HG03575 (cell line): Measurements from ENCODE around the gene INTS7.
A peak's percentile ranks its signal among the peaks of the same experiment; 100 is the strongest.
"Not testable (repeated sequence)": the region's sequence is repeated elsewhere in the genome, so short reads cannot be mapped to it uniquely, and the experiment has no call there.

Source experiments
- ATAC-seq: cut with Tn5 transposase; IDR thresholded peaks from one replicate; pipeline ENCODE4 v1.9.1; 2021; ENCODE audit not compliant: unreplicated experiment, insufficient number of reproducible peaks, low FRiP score; ENCODE audit errors: extremely low read depth

INTS7 gene

DNA sequence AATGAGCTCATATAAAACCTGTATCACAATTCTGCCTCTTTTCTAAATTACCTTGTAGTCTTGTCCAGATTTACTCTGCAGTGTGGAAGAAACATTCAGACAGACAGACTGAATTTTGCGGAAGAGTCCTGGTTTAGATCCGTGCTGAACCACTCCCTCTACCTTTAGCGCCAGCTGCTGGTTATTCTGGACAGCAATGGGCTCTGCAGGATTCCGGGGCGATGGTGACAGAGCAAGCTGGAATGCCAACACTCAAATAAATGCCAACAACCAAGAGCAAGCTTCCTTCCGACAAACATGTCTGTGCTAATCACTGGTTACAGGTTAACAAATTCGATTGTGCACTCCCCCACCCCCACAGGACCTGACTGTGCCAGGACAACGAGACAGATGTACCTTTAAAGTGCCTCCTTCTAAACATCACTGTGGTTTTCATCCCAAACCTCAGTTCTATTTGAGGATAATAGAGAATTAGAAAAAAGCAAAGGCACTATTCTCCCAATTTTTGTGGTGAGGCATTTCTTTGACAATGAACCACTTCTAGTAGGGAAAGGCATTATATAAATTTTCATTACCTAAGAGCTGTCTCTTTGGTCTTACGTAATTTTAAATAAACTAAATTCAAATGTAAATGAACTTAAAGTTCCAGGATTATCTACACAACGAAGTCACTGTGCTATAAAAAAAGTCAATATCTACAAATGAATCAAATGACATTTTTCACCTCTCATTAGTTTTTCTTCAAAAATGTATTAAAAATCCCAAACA is 90.4 kb downstream of the INTS7 start:
- ATAC-seq, result no peak

DNA sequence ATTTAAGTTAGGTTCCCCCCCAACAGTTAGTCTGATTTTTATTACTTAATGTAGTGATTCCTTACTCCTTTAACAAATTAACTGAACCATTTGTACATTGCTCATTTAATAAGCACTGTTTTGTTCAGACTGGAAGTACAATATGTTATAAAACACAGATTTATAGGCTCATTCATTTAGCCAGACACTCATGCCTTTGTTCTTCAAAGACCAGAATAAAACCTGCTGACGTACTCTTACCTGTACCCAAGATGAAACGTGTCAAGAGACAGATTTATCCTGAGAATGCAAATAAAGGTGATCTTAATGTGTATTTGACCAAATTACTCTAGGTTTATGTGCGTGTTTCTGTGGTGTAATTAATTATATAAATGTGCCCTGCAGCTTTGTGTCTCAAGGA is 92.8 kb downstream of the INTS7 start:
- no peak for ATAC-seq

- peak; percentile 72 for ATAC-seq
Observed at GRCh38 chr1:211939876-211940468, 95.4 kb downstream of the INTS7 start.

GRCh38 chr1:211938561-211938997 is 96.8 kb downstream of the INTS7 start:
- no peak for ATAC-seq

- not testable (repeated sequence) for ATAC-seq
Observed at GRCh38 chr1:211937422-211937821, 97.9 kb downstream of the INTS7 start.

GRCh38 chr1:211935448-211935970 is 99.8 kb downstream of the INTS7 start:
- ATAC-seq, result peak; percentile 44

- no peak for ATAC-seq
Observed at GRCh38 chr1:211933946-211934714, 101.2 kb downstream of the INTS7 start.

- ATAC-seq, result no peak
Observed at GRCh38 chr1:211932933-211933254, 102.5 kb downstream of the INTS7 start.

DNA sequence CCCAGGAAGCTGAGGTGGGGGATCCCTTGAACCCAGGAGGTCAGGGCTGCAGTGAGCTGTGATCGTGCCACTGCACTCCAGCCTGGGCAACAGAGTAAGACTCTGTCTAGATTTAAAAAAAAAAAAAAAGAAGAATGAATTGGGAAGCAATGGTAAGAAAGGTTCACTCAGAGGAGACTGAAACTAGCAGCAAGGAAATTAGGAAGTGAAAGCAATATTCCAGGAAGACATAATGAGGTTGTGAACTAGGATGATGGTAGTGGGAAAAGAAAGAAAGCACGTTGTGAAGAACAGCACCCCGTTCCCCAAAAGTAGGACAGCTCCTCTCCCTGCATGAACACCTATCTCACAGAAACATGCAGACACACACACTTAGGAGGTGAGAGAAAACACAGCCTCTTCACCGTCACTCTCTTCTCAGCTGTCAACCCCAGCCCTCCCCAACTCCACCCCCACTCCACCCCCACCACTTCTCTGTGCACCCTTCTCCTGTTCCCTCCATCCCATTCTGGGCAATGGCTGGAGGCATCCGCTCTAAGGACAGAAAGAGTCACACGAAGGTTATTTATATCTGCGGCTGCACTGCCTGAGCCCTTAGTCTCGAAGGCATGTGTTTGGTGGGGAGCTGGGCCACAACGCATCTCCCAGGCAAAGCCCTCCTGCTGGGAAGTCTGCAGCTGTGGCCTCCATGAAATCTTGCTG is 103.0 kb downstream of the INTS7 start:
- ATAC-seq, result no peak

DNA sequence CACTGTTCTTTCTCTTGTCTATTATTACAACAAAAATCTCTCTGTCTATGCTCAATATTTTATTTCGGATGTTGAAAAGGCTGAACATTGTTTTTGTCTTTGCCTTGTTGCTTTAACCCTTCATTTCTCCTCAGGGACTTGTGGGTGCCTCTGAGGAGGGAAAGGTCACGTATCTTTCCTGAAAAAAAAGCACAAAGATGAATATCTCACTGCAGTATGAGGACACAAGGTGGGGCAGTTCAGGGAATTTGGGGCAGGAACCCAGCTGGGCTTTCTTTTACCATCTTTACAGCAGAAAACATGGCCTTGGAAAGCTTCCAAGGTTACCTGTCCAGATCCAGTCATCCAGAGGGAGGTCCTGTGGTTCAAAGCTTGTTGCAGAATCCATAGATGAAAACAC is 105.7 kb downstream of the INTS7 start:
- ATAC-seq, result no peak

DNA sequence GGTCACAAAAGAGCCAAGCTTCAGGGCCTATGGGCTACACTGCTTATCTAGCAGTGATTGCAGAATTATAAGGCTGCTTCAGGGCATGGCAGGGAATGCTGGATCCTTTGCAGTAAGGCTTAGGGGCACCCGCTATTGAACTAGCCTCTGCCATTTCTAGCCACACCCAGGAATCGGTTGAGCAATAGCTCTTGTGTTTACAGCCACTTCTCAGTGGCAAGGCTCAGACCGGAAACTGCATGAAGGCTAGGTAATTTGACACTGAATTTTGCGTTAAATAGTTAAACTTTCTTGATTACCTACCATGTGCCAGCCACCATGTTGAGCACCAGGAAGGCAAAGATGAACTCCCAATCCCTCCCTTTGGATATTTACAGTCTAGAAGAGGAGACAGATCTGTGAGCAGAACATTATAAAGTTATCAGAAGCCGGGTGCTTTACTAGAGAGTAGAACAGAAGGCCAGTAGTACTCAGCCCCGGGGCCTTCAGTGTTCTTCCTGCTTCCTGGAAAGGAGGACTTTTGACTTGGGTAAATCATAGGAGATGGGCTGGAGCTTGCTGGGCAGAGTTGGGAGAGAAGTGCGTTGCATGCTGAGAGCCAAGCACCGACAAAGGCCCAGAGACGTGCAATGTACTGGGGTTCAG is 106.2 kb downstream of the INTS7 start:
- ATAC-seq, result no peak

DNA sequence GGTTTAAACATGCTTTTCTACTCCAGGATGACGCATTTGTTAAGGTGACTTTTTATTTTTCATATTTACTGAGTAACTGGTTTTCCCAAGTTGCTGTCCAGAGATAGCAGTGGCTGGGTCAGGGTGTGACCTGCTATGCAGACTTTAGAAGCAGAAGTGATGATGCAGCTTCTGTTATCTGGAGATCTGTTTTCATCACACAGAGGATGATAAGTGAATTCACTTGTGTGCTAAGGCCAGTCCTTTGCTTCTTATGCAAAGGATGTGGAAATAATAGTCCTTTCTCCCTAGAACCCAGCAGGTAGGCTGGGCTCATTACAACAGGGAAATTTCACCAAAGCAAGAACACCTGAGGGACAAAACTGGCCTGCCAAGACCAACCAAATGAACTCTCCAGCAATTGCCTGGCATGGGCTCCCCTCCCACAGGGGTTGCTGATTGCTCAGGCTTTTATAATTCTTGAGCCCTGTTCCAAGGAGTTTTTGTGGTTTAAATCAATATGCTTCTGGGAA is 107.0 kb downstream of the INTS7 start:
- no peak for ATAC-seq

DNA sequence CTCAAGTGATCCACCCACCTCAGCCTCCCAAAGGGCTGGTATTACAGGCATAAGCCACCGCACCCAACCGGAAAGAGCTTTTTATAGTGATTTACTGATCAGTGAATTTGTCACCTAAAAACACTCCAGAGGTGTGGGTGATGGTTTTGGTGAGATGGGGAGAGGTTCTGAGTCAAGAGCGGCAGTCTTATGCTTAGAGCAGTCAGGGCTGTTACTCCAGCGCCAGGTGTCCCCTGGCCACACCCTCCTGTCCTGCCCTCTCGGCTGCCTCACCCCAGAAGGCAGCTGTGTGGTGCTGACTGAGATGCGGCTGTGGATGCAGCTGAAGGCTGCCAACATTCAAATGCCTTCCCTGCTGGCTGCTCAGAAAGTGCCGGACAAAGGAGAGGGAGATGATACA is 110.3 kb downstream of the INTS7 start:
- no peak for ATAC-seq

DNA sequence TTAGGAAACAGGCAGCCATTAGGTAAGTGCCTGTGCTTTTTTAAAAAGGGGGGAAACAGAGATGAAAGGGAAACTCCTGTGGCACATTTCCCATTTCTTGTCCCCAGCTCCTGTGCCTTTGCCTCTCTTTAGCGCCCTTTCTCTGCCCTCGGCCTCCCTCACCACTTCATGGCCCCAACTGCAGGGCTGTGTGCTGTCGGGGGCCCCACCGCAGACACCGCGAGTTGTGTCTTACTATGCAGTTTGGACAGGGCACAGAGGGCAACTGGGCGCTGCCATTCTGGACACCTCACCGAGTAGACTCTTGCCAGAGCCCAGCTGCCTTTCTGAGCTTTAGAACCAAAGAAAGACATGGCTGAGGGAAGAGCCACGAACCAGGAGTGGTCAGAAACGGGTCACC is 111.1 kb downstream of the INTS7 start:
- ATAC-seq, result no peak

DNA sequence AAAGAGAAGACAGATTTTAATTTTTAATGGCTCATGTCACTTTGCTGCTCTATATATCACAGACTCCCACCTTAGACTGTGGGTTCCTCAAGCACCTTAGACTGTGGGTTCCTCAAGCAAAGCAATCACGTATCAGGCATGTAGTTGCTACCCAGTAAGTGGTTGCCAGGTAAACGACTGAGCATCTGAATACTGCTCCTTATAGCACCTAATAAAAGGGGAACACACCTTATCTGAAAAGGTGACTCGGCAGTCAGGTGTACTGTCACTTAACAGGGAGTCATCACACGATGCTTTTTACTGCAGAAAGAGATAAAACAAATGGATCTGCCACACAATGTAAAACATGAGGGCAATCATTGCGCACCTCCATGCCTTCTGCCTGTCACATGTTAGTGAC is 112.3 kb downstream of the INTS7 start:
- no peak for ATAC-seq

DNA sequence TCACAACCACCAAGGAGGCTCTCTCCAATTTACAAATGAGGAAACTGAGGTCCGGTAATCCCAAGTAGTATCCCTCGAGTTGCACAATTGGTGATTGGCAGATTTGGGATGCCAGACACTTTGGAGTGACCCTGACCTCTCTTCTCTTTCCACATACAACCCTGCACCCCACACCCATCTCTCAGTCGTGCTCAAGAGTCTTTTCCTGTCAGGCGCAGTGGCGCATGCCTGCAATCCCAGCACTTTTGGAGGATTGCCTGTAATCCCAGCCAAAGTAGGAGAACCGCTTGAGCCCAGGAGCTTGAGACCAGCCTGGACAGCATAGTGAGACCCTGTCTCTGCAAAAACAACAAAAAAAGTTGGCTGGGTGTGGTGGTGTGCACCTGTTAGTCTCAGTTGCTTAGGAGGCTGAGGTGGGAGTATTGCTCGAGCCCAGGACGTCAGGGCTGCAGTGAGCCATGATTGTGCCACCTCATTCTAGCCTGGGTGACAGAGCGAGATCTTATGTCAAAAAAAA is 113.7 kb downstream of the INTS7 start:
- ATAC-seq, result no peak

DNA sequence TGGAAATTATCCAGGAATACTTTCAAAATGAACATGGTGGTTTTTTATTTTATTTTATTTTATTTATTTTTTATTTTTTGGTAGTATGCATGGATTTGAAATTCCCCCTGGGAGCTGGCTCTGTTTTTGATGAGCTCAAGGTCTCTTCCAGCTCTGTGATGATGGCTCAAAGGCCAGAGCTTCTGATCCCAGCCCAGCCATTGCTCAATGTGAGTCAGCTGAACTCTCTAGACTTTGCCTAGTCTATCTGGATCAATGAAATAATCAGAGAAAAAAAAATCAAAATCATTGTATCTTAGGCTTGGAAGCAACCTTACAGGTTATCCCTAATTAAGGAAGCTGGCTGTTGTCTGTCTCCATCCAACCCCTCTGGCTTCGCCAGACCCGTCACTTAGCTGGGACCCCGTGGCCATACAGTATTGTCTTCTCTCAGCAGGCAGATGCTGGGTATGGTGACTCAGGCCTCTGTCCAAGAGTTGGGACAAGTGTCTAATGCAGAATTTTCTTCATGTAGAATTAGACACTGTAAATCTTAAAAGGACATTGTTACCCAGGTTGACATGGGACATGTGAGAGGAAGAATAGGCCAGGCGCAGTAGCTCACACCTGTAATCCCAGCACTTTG is 114.6 kb downstream of the INTS7 start:
- ATAC-seq, result no peak

DNA sequence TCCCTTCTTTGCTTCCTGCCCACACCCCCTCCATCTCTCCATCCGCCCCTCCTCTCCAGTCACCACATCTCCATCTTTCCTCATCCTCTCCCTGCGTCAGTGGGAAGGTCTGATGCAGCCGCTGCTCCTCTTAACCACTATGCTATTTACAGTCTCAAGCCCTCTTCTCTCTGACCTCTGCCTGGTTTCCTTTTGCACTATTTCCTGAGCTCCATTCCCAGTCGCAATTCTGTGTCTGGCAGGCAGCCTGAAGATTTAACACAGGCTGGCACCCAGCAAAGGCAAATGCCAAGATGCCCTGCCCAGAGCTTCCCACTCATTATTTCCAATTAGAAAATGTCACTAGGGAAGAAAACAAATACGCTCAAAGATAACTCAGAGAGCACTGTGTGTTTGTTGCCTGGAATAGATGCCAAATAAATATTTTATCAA is 115.2 kb downstream of the INTS7 start:
- no peak for ATAC-seq
